Fibroblast of the conjunctiva (primary cell): ENCODE data around the gene HADHB.
A peak's percentile ranks its signal among the peaks of the same experiment; 100 is the strongest.
"Not testable (repeated sequence)": the region's sequence is repeated elsewhere in the genome, so short reads cannot be mapped to it uniquely, and the experiment has no call there.

ENCODE experiments used
- DNase-seq: peaks from one replicate; pipeline ENCODE4 v3.0.0-alpha.2; 2010; ENCODE audit warnings: low read depth

Gene HADHB

DNA sequence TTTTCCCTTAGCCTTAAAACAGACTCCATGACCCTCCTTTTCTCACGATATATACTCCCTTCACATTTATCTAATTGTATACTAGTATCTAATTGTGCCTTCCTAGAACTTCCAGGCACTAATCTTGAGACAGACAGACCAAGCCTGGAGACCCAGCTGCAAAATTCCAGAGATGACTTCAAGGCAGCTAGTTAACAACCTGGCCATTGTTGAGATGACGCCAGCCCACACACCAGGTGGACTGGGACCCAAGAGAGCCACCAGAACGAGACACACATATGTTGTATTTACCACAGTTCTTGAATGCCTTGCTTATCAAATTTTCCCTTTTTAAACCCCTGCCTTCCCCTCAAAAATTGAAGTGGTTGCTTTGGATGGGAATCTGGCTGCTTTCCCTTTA is 52.3 kb downstream of the HADHB start:
- DNase-seq, result no peak

DNA sequence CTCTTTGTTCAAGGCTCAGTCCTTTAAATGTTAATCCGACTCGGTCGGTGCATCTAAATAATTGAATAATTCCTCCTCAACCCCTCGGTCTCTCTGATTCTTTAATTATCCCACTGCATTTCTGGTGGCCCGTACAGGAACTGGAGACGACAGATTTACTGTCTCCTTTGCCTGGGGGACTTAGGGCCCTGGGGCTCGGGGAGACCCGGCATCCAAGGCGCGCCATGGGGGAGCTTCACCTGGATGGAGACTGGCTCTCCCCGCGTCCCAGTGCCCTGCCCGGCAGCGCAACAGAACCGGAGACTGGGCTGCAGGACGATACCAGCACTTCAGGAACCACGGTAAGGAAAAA is 53.5 kb downstream of the HADHB start:
- no peak for DNase-seq

DNA sequence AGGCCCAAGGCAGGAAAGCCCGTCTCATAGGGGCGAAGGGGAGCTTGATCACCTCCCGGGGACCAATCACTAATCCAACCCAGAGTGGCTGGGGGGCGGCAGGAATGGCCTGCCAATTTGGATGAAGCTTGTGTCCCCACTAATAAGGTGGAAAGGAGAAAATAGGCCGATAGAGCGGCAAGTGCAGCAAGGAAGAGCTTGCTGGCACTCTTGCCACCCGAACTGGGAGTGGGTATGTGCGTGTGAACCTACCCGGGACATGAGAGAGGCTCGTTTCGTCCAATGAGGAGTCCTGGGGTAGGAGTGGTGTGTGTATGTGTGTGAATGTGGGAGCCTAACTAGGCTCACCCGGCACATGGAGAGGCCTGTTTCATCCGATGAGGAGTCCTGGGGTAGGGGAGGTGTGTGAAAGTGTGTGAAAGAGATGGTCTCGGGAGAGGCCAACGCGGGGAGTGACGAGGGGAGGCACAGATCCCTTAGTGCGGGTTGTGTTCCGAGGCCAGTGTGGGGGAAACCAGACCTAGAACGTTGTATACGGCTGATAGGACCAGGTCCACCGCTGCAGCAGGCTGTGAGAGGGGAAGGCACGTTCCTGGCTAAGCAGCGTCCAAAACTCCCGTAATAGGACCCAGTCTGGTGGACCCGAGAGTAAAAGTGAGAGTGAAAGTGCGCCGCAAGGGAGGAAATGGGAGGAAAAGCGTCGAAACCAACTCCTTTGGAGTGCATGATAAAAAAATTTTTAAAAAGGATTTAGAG is 54.1 kb downstream of the HADHB start:
- no peak for DNase-seq

DNA sequence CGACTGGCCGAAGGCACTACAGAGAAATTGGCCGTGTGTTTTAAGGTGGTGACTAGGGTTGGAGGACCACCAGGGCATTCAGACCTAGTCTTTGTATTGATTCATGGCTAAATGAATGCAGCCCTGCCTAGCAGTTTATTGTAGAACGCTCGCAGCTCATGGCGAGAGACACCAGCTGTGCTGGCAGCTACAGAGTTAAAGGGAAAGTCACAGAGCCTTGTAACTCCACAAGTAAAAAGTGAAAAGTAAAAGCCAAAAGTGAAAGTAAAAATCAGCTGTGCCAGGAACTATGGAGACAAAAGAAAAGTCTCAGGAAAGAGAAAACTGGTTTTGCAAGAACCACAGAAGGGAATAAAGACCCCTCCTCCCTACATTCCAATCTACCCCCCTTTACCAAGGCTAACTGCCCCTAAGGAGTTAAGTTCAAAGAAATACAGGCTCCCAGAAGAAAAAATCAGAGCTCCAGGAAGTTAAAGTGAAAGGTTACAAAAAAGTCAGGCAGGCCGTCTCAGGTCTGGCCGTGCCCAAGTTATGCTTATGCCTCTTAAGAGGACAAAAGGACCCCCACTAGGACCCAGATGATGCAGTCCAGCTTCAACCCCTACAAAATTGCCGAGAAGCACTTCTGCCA is 54.8 kb downstream of the HADHB start:
- peak; percentile 64 for DNase-seq

DNA sequence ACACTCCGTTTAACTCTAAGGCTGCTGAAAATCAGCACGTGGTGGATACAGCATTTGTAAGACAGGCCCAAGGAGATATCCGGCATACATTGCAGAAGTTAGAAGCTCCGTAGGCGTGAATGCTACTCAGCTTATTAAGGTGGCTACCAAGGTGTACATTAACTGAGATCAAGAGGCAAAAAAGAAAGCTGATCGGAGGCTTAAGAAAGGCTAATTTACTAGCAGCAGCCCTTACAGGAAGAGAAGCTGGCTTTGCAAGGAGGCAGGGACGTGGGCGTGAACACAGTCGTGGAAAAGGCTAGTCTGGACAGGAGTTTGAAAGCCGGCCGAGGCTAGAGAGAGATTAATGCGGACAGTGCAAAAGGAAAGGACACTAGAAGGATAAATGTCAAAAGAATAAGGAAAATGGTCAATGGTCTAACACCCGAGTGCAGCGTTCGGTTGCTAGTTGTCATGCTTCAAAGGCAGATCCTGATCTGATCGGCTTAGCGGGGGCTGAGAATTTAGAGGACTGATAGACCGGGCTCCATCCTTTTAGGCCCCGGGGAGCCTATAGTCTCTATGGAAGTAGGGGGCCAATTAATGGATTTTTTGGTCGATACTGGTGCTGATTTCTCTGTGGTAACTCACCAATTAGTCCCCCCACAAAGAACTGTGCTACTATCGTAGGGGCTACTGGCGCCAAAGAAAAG is 55.6 kb downstream of the HADHB start:
- DNase-seq, result no peak

DNA sequence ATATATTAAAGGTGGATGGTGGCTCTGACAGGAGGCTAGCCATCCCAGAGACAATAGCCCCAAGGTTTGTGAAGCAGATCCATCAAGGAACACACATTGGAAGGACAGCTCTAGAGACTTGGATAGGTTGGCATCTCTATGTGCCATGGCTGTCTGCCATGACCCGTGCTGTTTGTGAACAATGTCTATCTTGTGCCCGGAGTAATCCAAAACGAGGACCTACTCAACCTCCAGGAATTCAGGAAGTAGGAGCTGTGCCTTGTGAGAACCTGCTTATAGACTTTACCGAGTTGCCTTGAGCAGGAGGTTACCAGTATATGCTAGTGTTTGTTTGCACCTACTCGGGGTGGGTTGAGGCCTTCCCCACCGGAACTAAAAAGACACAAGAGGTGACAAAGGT is 58.1 kb downstream of the HADHB start:
- DNase-seq, result no peak

DNA sequence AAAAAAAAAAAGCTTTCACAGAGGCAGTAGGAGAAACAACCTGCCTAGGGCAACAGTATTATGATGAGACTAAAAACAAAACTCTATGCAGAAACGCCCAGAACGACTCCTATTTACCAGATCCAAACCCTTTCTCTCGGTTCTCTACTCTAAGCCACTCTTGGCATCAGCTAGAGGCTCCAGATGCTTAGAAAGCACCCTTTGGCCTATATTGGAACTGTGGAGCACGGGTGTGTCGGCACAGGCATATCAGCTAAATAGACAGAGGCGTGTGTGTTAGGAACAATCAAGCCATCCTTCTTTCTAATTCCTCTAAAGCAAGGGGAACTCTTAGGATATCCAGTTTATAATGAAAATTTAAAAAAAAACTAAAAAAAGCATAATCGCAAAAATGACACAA is 60.4 kb downstream of the HADHB start:
- DNase-seq, result not testable (repeated sequence)

DNA sequence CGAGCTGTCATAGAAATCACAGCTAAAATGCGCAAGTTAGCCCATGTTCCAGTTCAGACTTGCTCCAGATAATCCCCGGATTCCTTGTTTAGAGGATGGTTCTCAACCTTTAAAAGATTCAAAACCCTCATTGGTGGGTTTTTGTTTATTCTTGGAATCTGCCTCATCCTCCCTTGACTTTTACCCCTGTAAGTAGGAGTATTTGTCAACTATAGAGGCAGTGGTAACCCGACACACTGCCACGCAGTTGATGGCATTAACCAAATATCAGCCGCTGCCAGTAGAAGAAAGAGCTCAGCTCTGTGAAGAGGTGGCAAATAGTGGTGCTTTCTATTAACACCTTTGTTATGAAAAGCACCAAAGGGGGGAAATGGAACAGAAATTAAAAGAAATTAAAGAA is 60.8 kb downstream of the HADHB start:
- no peak for DNase-seq

DNA sequence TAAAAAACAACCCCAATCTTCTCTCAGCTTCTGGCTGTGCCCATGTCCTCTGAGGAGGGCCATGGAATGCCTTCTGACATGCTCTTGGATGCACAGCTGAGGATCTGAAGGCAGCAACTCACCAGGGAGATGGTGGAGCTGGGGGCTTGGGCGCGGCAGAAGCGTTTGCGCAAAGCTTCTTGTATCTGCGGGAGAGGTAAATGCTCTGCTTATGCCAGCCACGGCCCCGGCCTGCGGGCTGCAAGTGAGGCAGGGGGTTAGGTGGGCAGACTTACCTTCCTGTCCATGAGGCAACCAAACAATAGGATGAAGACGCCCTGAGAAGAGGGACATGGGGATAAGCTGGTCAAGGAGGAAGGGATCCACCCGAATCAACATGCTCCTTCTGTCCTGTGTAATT is 65.2 kb downstream of the HADHB start:
- DNase-seq, result no peak

DNA sequence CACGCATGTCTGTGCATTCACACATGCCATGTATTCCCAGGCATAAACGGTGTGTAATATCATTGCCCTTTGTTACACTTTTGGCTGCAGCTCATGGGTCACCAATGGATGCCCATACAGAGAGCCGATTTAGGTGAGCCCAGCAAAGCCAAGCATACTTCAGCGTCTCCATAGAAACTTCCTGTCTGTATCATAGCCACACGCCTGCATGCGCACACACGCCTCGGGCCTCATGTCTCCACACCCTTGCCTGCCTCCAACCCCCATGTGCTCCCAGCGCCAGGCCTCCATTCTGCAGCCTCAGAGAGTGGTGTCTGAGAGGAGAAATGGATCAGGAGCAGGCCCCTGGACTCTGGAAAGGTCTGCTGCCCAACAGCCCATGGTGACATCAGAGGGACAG is 67.7 kb downstream of the HADHB start:
- no peak for DNase-seq

DNA sequence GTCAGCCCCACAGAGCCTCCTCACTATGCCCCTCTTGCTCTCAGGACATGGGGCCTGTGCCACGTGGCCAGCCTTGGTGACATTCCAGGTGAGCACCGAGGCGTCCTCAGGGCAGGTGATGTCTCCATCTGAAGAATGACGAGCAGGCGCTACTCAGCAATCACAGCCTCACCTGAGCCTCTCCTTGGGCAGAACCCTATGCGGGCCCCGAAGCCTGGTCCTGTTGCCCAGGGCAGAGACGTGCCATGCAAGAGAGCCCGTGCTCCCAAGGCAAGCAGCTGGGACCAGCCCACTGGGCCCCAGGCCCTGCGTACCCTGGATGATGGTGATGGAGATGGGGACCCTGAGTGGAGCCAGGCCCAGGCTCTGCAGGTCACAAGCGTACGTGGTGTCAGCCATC is 68.7 kb downstream of the HADHB start:
- DNase-seq, result no peak

DNA sequence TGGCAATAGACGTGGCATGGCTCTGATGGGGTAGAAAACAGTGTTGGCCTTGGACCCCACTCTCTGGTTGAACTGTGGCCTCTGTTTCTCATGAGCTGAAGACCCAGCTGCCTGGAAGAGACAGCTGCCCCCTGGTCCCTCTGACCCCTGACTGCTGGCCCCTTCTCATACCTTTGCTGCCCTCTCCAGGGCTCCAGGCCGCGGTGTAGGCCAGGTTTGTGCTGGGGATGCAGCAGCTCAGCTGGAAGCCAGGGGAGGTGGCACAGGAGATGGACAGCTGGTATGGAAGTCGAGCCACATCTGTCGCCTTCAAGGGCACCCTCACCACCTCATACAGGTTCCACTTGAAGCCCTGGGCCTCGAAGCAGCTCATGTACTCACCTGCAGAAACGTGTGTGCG is 69.5 kb downstream of the HADHB start:
- DNase-seq, result no peak

DNA sequence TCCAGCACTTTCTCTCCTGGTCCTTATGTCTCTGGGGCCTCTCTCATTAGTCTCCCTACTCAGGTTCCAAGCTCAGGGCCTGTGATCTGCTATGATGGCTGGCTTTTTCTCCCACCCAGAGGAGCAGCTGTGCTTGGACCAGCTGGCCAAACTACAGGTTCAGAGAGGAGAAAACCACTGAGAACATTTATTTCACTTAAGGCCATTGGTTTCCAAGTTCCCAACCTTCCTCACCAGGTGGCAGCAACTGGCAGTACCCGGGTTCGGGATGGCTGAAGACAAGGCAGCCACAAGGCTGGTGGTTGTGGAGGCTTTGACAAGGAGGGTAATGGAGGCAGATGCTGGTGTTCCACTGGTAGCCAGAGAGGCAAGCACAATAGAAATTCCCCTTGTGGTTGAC is 71.3 kb downstream of the HADHB start:
- DNase-seq, result no peak

DNA sequence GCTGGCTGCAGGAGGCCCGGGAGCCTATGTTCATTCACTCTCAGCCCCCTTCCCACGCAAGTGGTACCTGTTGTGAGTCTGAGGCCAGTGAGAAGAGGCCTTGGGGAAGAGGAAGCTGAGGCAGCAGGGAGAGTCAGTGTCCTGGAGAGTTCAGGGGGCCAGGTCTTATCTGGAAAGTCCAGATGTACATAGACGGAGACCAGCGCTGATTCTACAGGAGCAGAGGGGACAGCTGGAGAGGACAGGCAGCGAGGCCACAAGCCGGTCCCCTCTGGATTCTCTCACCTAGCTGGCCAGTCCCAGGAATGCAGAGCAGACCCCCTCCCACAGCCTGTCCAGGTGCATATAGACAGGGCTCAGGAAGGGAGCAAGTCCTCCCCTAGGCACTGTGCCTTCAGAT is 72.1 kb downstream of the HADHB start:
- no peak for DNase-seq

DNA sequence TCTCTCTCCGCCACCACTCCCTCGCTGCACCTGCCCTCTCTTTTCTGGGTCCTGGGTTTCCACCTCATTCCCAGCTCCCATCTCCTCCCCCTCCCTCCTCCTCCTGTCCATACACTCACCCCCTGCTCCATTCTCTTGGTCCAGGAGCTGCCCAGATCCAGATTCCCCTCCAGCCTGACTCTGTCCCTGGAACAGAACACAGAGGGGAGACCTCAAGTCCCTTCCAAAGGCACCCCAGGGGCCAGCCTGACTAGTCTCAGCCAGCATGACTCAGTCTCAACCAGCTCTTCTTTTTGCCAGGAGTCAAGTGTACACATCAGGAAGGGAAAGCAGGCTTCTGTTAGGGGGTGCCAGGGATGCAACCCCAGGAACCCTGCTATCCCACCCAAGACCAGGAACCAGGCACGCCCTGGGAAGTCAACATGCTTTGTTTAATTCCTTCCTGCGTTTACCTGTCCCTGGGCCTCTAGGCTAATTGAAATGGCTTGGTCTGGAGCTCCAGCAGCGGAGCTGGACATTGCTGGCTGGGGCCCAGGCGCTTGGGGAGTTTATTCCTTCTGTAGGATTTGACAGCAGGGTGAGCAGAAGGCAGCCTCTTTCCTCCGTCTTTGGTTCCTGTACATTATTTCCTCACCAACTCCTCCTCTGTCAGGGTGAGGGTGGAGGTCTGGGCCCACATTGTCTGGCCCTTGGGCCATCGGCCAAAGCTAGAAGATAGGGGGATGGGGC is 72.8 kb downstream of the HADHB start:
- DNase-seq, result no peak

DNA sequence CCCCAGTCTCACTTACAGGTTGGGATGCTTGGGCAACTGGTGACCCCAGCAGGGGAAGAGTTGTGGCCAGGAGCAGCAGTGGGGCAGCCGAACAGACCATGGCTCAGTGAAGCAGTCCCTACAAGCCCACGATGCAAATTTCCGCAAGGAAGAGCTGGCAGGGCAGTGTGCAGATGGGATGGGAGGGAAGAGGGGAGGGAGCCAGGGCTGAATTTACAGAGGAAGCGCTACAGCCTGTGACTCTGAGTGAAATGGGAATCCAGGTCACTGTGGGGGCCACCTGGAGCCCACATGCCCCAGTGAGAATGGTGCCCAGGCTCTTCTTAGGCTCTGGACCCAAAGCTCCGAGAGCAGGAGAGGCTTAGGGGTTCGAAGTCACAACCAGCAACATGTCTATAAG is 74.2 kb downstream of the HADHB start:
- DNase-seq, result no peak

DNA sequence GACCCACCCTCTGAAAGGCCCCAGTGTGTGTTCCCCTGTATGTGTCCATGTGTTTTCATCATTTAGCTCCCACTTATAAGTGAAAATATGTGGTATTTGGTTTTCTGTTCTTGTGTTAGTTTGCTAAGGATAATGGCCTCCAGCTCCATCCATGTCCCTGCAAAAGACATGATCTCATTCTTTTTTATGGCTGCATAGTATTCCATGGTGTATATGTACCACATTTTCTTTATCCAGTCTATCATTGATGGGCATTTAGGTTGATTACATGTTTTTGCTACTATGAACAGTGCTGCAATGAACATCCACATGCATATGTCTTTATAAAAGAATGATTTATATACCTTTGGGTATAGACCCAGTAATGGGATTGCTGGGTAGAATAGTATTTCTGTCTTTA is 79.7 kb downstream of the HADHB start:
- DNase-seq, result not testable (repeated sequence)

DNA sequence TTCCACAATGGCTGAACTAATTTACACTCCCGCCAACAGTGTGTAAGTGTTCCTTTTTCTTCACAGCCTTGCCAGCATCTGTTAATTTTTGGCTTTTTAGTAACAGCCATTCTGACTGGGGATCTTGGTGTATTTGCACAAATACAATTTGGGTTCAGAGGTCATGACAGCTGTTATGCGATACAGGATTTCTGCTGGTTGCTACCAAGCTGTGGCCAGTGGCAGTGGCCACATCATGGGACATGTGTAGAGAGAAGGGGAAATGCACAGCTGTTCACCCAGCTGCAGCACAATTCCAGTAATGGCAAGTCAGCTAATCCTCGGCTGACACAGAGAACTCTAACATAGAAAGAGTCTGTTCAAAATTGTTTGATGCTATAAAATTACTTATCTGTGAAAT is 80.2 kb downstream of the HADHB start:
- no peak for DNase-seq

DNA sequence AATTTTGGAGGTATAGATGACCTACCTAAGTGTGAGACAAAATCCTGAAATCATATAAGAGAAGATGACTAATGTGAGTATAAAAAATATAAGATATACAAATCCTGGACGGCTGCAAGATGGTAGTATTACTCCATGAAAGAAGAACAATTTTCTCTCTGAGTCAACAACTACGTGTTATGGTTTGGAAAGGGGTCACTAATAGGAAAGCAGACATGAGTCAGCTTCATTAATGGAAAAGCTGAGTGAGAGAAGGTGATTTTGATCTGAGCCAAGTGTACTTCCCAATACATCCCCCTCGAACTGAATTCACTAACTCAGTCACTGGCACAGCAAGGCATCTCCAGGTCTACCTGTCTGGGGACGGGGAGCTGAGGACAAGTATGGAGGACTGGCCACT is 81.1 kb downstream of the HADHB start:
- DNase-seq, result no peak

DNA sequence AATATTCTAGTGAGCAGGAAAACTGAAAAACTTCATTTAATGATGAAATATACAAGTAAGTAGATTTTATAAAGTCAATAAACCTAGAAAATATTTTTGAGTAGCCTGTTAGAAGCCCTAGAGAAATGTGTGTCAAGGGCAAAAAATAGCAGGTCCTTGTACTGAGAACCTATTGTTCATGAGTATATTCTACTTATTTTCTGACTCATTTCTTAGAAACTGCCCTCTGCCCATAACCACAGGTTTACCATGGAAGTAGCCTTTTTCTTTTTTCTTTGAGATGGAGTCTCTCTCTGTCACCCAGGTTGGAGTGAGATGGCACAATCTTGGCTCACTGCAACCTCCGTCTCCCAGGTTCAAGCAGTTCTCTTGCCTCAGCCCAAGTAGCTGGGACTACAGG is 81.8 kb downstream of the HADHB start:
- DNase-seq, result no peak

DNA sequence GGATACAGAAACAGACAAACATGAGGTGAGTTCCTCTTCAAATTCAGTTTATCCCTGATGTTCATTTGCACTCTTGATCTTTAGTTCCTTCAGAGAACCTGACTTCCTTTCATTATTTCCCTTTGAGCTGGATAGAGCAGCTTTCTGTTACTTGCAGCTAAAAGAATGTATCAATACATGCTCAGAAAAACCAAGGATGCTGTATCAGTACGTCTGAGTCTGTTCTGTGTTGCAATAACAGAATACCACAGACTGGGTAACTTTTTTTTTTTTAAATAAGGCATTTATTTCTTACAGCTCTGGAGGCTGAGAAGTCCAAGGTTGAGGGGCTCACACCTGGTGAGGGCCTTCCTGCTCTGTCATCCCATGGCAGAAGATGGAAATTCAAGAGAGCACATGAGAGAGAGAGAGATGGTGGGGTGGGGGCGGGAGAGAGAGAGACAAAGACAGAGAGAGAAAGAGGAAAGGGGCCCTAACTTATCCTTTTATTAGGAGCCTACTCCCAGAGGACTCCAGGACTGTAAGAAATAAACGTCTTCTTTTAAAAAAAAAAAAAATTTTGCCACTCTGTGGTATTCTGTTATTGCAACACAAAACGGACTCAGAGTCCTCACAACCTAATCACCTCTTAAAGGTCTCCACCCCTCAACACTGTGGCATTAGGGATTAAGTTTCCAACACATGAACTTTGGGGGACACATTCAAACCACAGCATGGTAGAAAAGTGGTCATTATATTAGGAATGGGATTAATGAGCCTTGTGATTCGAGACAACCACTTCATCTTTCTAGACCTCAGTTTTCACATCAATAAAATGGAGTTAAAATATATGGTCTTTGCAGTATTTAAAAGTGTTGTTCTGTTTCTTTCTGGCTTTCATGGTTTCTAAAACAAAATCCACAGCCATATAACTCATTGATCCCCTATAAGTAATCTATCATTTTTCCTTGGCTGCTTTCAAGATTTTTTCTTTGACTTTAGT is 82.8 kb downstream of the HADHB start:
- DNase-seq, result no peak

DNA sequence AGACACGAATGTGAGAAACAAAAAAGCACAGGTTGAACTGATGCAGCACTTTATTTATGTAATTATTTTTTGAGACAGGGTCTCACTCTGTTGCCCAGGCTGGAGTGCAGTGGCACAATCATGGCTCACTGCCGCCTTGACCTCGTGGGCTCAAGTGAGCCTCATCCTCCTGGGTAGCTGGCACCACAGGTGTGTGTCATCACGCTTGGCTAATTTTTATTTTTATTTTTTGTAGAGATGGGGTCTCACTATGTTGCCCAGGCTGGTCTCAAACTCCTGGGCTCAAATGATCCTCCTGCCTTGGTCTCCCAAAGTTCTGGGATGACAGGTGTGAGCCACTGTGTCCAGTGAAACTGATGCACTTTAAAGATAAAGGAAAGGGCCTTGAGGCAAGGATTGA is 84.3 kb downstream of the HADHB start:
- not testable (repeated sequence) for DNase-seq
